Measurements from ENCODE around the gene PNPLA4. TPM values are rescaled to one million over a fixed set of nuclear protein-coding genes. Genes with fewer than 3 reads are reported as not detected.

Gene PNPLA4
- total RNA-seq, 4 donors from 2014 or later: 0.83 to 25.5 (median 10.9) TPM

DNA sequence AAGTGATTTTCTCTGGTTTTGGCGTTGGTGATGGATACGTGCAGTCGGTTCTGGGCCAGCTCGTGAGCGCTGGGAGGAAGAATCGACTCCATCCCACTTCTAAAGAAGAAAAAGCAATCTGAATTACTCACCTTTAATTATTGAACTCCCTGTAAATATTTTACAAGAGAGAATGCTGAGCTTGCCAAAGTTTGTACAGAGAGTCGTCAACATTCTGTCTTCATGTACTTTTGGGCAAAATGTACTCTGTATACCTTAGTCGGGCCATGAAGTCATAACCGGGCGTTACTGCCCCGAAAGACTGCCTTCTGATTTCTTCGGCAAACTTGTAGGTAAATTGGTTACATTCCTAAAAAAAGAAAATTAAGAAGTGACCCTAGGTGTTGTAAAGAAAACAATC lies 5.5 kb downstream of the PNPLA4 start:
- no peaks in the 10 kb centered on the region for H3K27me3 ChIP-seq
- no peak for DNase-seq
- no peaks in the 10 kb centered on the region for H3K4me1 ChIP-seq
- TF ChIP-seq, protein P1, sequence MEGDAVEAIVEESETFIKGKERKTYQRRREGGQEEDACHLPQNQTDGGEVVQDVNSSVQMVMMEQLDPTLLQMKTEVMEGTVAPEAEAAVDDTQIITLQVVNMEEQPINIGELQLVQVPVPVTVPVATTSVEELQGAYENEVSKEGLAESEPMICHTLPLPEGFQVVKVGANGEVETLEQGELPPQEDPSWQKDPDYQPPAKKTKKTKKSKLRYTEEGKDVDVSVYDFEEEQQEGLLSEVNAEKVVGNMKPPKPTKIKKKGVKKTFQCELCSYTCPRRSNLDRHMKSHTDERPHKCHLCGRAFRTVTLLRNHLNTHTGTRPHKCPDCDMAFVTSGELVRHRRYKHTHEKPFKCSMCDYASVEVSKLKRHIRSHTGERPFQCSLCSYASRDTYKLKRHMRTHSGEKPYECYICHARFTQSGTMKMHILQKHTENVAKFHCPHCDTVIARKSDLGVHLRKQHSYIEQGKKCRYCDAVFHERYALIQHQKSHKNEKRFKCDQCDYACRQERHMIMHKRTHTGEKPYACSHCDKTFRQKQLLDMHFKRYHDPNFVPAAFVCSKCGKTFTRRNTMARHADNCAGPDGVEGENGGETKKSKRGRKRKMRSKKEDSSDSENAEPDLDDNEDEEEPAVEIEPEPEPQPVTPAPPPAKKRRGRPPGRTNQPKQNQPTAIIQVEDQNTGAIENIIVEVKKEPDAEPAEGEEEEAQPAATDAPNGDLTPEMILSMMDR (IDR thresholded peaks at IDR 0.05): no peak
- TF ChIP-seq POLR2A (IDR thresholded peaks at IDR 0.05): no peak
- no peak overlapping the region for H3K27ac ChIP-seq
- no peak overlapping the region for H3K4me3 ChIP-seq
- H3K9me3 ChIP-seq: no peaks in the 10 kb centered on the region
- H3K36me3 ChIP-seq: no peaks in the 10 kb centered on the region

DNA sequence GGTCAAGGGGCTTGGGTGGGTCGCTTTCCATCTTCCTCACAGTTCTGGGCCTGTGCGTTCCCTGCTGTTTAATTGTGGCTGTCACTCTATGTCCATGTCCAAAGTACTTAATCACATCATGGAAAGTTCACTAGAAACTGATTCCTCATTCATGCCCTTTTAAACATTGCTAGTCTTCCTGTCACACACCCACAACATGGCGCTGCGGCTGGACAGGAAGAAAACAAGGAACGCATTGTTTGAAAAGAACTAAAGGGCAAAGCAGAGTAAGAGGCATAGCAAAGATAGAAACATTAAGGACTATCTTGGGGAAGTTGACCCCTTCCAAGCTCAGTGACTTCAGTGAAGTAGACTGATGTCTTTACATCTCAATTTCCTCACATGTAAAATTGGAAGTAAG lies 18.4 kb downstream of the PNPLA4 start:
- Histone ChIP-seq H3K4me3 (no peak overlapping the region), H3K4me1 (no peaks in the 10 kb centered on the region), H3K27ac (no peak overlapping the region), H3K36me3 (no peaks in the 10 kb centered on the region), H3K9me3 (no peaks in the 10 kb centered on the region), H3K27me3 (no peaks in the 10 kb centered on the region)
- TF ChIP-seq, protein P1 (IDR thresholded peaks at IDR 0.05): no peak
- no peak for TF ChIP-seq POLR2A (IDR thresholded peaks at IDR 0.05)
- DNase-seq: no peak

GRCh38 chrX:7904562-7904961 lies 22.7 kb downstream of the PNPLA4 start:
- H3K27ac ChIP-seq: no peak overlapping the region
- no peaks in the 10 kb centered on the region for H3K36me3 ChIP-seq
- H3K27me3 ChIP-seq: no peaks in the 10 kb centered on the region
- H3K9me3 ChIP-seq: no peaks in the 10 kb centered on the region
- no peak for TF ChIP-seq POLR2A (IDR thresholded peaks at IDR 0.05)
- TF ChIP-seq, protein P1 (IDR thresholded peaks at IDR 0.05): no peak
- no peak overlapping the region for H3K4me3 ChIP-seq
- H3K4me1 ChIP-seq: no peaks in the 10 kb centered on the region
- no peak for DNase-seq

DNA sequence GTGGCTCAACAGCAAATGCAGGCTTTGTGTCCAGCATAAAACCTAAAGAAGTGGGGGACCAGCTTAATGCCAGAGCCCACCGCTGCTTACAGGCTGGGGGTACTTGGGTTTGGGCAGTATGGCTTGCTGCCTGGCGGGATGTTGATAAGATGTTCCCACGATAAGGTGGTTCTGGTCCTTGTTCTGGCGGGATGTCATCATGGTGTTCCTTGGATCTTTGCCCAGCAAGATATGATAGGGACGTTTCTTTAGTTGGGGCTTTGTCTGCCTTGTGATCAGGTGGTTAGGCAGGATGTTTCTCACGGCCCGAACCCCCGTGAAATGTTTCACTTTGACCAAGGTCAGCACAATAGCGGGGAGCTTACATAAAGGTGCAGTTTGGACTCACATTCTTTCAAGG lies 35.3 kb downstream of the PNPLA4 start:
- H3K36me3 ChIP-seq: no peaks in the 10 kb centered on the region
- TF ChIP-seq, protein P1 (IDR thresholded peaks at IDR 0.05): no peak
- TF ChIP-seq POLR2A (IDR thresholded peaks at IDR 0.05): no peak
- H3K27me3 ChIP-seq: no peaks in the 10 kb centered on the region
- no peaks in the 10 kb centered on the region for H3K4me1 ChIP-seq
- no peak overlapping the region for H3K27ac ChIP-seq
- no peak for DNase-seq
- no peaks in the 10 kb centered on the region for H3K9me3 ChIP-seq
- H3K4me3 ChIP-seq: no peak overlapping the region

DNA sequence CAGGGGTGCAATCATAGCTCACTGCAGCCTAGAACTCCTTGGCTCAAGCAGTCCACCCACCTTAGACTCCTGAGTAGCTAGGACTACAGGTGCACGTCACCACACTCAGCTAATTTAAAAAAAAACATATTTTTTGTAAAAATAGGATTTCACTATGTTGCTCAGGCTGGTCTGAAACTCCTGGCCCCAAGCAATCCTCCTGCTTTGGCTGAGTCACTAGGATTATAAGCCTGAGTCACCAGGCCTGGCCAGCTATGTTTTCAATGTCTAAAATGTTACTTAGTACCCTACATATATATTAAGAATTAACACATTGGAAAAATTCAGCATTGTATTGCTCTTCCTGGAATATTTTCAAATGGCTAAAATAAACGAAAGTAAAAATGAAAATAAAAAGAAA lies 37.5 kb downstream of the PNPLA4 start:
- Histone ChIP-seq H3K27ac (no peak overlapping the region), H3K4me1 (no peaks in the 10 kb centered on the region), H3K36me3 (no peaks in the 10 kb centered on the region), H3K9me3 (no peaks in the 10 kb centered on the region), H3K27me3 (no peaks in the 10 kb centered on the region), H3K4me3 (no peak overlapping the region)
- no peak for DNase-seq
- TF ChIP-seq POLR2A (IDR thresholded peaks at IDR 0.05): no peak
- TF ChIP-seq, protein P1 (IDR thresholded peaks at IDR 0.05): no peak

GRCh38 chrX:7889135-7889534 lies 38.1 kb downstream of the PNPLA4 start:
- no peak overlapping the region for H3K4me3 ChIP-seq
- no peak overlapping the region for H3K27ac ChIP-seq
- no peaks in the 10 kb centered on the region for H3K9me3 ChIP-seq
- H3K36me3 ChIP-seq: no peaks in the 10 kb centered on the region
- no peaks in the 10 kb centered on the region for H3K27me3 ChIP-seq
- no peak for TF ChIP-seq POLR2A (IDR thresholded peaks at IDR 0.05)
- TF ChIP-seq, protein P1 (IDR thresholded peaks at IDR 0.05): no peak
- no peak for DNase-seq
- H3K4me1 ChIP-seq: no peaks in the 10 kb centered on the region

Data from Peyer's patch (tissue), 4 donors.